B cell (primary cell): ENCODE results near the gene FHIT.

Experiments used
- CTCF ChIP-seq: fragments of 200-600 bp; IDR thresholded peaks from one replicate; pipeline ENCODE4 v1.8.0; 2022; ENCODE audit warnings: antibody characterized with exemption, mild to moderate bottlenecking
- EZH2 ChIP-seq: IDR thresholded peaks from 2 replicates; pipeline ENCODE4 v1.6.1; 2012; ENCODE audit warnings: borderline replicate concordance, low read depth, mild to moderate bottlenecking, moderate library complexity, low read length; ENCODE audit not compliant: insufficient read depth, poor library complexity, severe bottlenecking

- TF ChIP-seq CTCF (no peak), EZH2 (no peak)
Measured at GRCh38 chr3:61221759-61222362, 29.4 kb downstream of the FHIT start.
